Kidney epithelial cell (primary cell): ENCODE results near the gene CCR2. TPM values are rescaled to one million over a fixed set of nuclear protein-coding genes. Genes with fewer than 3 reads are reported as not detected.

Source experiments
- DNase-seq: peaks from one replicate; pipeline ENCODE4 v3.0.0-alpha.2; 2010; ENCODE audit warnings: low read depth
- H3K27me3 ChIP-seq: 2 replicates; pipeline ENCODE4 v1.6.0; 2011; ENCODE audit warnings: low read length; ENCODE audit not compliant: control insufficient read depth, insufficient read depth
- H3K36me3 ChIP-seq: 2 replicates; pipeline ENCODE4 v1.5.1; 2011; ENCODE audit warnings: low read length; ENCODE audit not compliant: control insufficient read depth, insufficient read depth
- H3K4me3 ChIP-seq: 2 replicates; pipeline ENCODE4 v1.5.1; 2011; ENCODE audit warnings: low read depth, mild to moderate bottlenecking, control low read depth, low read length
- CTCF ChIP-seq: IDR thresholded peaks from 2 replicates; pipeline ENCODE4 v1.5.1; 2011; ENCODE audit warnings: mild to moderate bottlenecking, moderate library complexity, low read length, control low read depth, inconsistent platforms; ENCODE audit not compliant: insufficient read depth, poor library complexity, severe bottlenecking
- total RNA-seq: library from RNA; depleted of rRNA; stranded (reverse); fragments of >200 nt; gene quantifications from 2 replicates; pipeline ENCODE4 v1.2.3, GENCODE V29; 2015

Gene CCR2
- total RNA-seq, 1 donor from 2014 or later, result not detected

- Histone ChIP-seq H3K27me3 (peaks cover 3% of the 10 kb centered on the region), H3K36me3 (no peaks in the 10 kb centered on the region), H3K4me3 (no peak overlapping the region)
- no peak for DNase-seq
- no peak for TF ChIP-seq CTCF
Observed at GRCh38 chr3:46361408-46362283, 7.7 kb downstream of the CCR2 start.

- no peaks in the 10 kb centered on the region for H3K36me3 ChIP-seq
- H3K27me3 ChIP-seq, result peaks cover 5% of the 10 kb centered on the region
- no peak for TF ChIP-seq CTCF
- no peak for DNase-seq
- no peak overlapping the region for H3K4me3 ChIP-seq
Observed at GRCh38 chr3:46365041-46365440, 11.1 kb downstream of the CCR2 start.

GRCh38 chr3:46365737-46366524 lies 12.0 kb downstream of the CCR2 start:
- H3K4me3 ChIP-seq, result no peak overlapping the region
- H3K36me3 ChIP-seq, result no peaks in the 10 kb centered on the region
- no peak for DNase-seq
- H3K27me3 ChIP-seq, result peaks cover 5% of the 10 kb centered on the region
- no peak for TF ChIP-seq CTCF

- no peak for DNase-seq
- Histone ChIP-seq H3K36me3 (no peaks in the 10 kb centered on the region), H3K27me3 (peaks cover 5% of the 10 kb centered on the region), H3K4me3 (no peak overlapping the region)
- no peak for TF ChIP-seq CTCF
Observed at GRCh38 chr3:46367811-46368210, 13.9 kb downstream of the CCR2 start.

GRCh38 chr3:46368569-46368968 lies 14.7 kb downstream of the CCR2 start:
- peaks cover 8% of the 10 kb centered on the region for H3K27me3 ChIP-seq
- no peak for DNase-seq

More at GRCh38 chr3:46368569-46368968, 14.7 kb downstream of the CCR2 start:
- Histone ChIP-seq H3K4me3 (no peak overlapping the region), H3K36me3 (no peaks in the 10 kb centered on the region)
- no peak for TF ChIP-seq CTCF
